DOHH2 (cell line): Measurements from ENCODE around the gene NYAP2.

ENCODE experiments used
- H3F3A ChIP-seq: fragments of 200-600 bp; sonication (generic), shearing (Covaris generic); 2 replicates; pipeline ENCODE4 v1.6.0; 2016; ENCODE audit warnings: antibody characterized with exemption, mild to moderate bottlenecking; ENCODE audit not compliant: control insufficient read depth, insufficient read depth
- H3K27ac ChIP-seq: fragments of 200-600 bp; sonication (generic); 2 replicates; pipeline ENCODE4 v1.5.1; 2014; ENCODE audit warnings: low read depth, mild to moderate bottlenecking, low read length, moderate library complexity
- H3K27me3 ChIP-seq: fragments of 200-600 bp; sonication (generic); 2 replicates; pipeline ENCODE4 v1.6.1; 2014; ENCODE audit warnings: mild to moderate bottlenecking, low read length, mixed read lengths; ENCODE audit not compliant: control insufficient read depth
- H3K36me3 ChIP-seq: fragments of 200-600 bp; sonication (generic); 2 replicates; pipeline ENCODE4 v1.6.1; 2014; ENCODE audit warnings: mild to moderate bottlenecking, low read length, moderate library complexity, mixed read lengths; ENCODE audit not compliant: control insufficient read depth
- H3K4me1 ChIP-seq: fragments of 200-600 bp; sonication (generic); 2 replicates; pipeline ENCODE4 v1.6.1; 2014; ENCODE audit warnings: mild to moderate bottlenecking, low read length, mixed read lengths; ENCODE audit not compliant: control insufficient read depth
- H3K4me2 ChIP-seq: fragments of 200-600 bp; sonication (generic); 2 replicates; pipeline ENCODE4 v1.6.0; 2014; ENCODE audit warnings: mild to moderate bottlenecking, low read length, moderate library complexity
- H3K4me3 ChIP-seq: fragments of 200-600 bp; sonication (generic); 2 replicates; pipeline ENCODE4 v1.5.1; 2014; ENCODE audit warnings: mild to moderate bottlenecking, low read length, mixed read lengths
- H3K79me2 ChIP-seq: fragments of 200-600 bp; sonication (generic); 2 replicates; pipeline ENCODE4 v1.6.1; 2014; ENCODE audit warnings: mild to moderate bottlenecking, low read length, mixed read lengths; ENCODE audit not compliant: control insufficient read depth
- H3K9me2 ChIP-seq: fragments of 200-600 bp; sonication (generic); replicated peaks from 2 replicates; pipeline ENCODE4 v1.6.1; 2014; ENCODE audit warnings: mild to moderate bottlenecking, low read length, mixed read lengths; ENCODE audit not compliant: control insufficient read depth
- H3K9me3 ChIP-seq: fragments of 200-600 bp; sonication (generic); 2 replicates; pipeline ENCODE4 v1.6.1; 2014; ENCODE audit warnings: antibody characterized with exemption, low read length, mixed read lengths; ENCODE audit not compliant: control insufficient read depth, insufficient read depth
- H4K20me1 ChIP-seq: fragments of 200-600 bp; sonication (generic); 2 replicates; pipeline ENCODE4 v1.6.0; 2014; ENCODE audit warnings: low read depth, mild to moderate bottlenecking, antibody characterized with exemption, low read length, moderate library complexity; ENCODE audit not compliant: control insufficient read depth, insufficient read depth
- CTCF ChIP-seq: fragments of 200-600 bp; sonication (generic); IDR thresholded peaks from one replicate; pipeline ENCODE4 v1.5.1; 2014; ENCODE audit warnings: antibody characterized with exemption, mild to moderate bottlenecking, low read depth, low read length; ENCODE audit not compliant: poor library complexity, severe bottlenecking
- EZH2phosphoT487 ChIP-seq: fragments of 200-600 bp; sonication (generic); IDR thresholded peaks from 2 replicates; pipeline ENCODE4 v1.6.1; 2017; ENCODE audit warnings: borderline replicate concordance, mild to moderate bottlenecking, antibody characterized with exemption, low read length, moderate library complexity, mixed read lengths

NYAP2 gene

GRCh38 chr2:225399504-225399903, at the start of gene NYAP2:
Gene NYAP2, plus strand, starts transcription at chr2:225399710. Its CDS starts 9,171 bp downstream, at chr2:225408881.
- no peaks in the 10 kb centered on the region for H3K4me1 ChIP-seq
- no peak within 1 kb of the TSS for H3K4me3 ChIP-seq
- H3K36me3 ChIP-seq, result no peaks in the 10 kb centered on the region
- TF ChIP-seq CTCF (no peak), EZH2phosphoT487 (no peak)
- no peaks in the 10 kb centered on the region for H3F3A ChIP-seq
- no peak within 1 kb of the TSS for H3K4me2 ChIP-seq
- no peaks in the 10 kb centered on the region for H4K20me1 ChIP-seq
- no peaks in the 10 kb centered on the region for H3K9me2 ChIP-seq
- no peaks in the 10 kb centered on the region for H3K9me3 ChIP-seq
- H3K27ac ChIP-seq, result no peak within 1 kb of the TSS
- no peaks in the 10 kb centered on the region for H3K27me3 ChIP-seq
- H3K79me2 ChIP-seq, result no peaks in the 10 kb centered on the region

GRCh38 chr2:225353579-225354085, 45.9 kb upstream of the NYAP2 start:
- no peak for TF ChIP-seq EZH2phosphoT487
- no peak for TF ChIP-seq CTCF
- Histone ChIP-seq H4K20me1 (no peaks in the 10 kb centered on the region), H3K27ac (no peak overlapping the region), H3K4me3 (no peak overlapping the region), H3K27me3 (0 out of 2 replicates have a peak, but pooled peaks cover 4% of the 10 kb centered on the region), H3K4me2 (no peak overlapping the region), H3K9me3 (no peaks in the 10 kb centered on the region), H3K9me2 (no peaks in the 10 kb centered on the region), H3K79me2 (no peaks in the 10 kb centered on the region), H3F3A (no peaks in the 10 kb centered on the region), H3K36me3 (no peaks in the 10 kb centered on the region), H3K4me1 (no peaks in the 10 kb centered on the region)

GRCh38 chr2:225354281-225354774, 45.2 kb upstream of the NYAP2 start:
- no peaks in the 10 kb centered on the region for H3K9me3 ChIP-seq
- no peak overlapping the region for H3K4me2 ChIP-seq
- TF ChIP-seq EZH2phosphoT487 (no peak), CTCF (no peak)
- no peaks in the 10 kb centered on the region for H3K4me1 ChIP-seq
- no peaks in the 10 kb centered on the region for H3F3A ChIP-seq
- H4K20me1 ChIP-seq, result no peaks in the 10 kb centered on the region
- H3K79me2 ChIP-seq, result no peaks in the 10 kb centered on the region
- no peak overlapping the region for H3K4me3 ChIP-seq
- no peaks in the 10 kb centered on the region for H3K9me2 ChIP-seq
- H3K36me3 ChIP-seq, result no peaks in the 10 kb centered on the region
- H3K27me3 ChIP-seq, result 0 out of 2 replicates have a peak, but pooled peaks cover 4% of the 10 kb centered on the region
- H3K27ac ChIP-seq, result no peak overlapping the region

- no peak overlapping the region for H3K4me3 ChIP-seq
- TF ChIP-seq EZH2phosphoT487, result no peak
- TF ChIP-seq CTCF, result no peak
- H3K36me3 ChIP-seq, result no peaks in the 10 kb centered on the region
- 0 out of 2 replicates have a peak, but pooled peaks cover 4% of the 10 kb centered on the region for H3K27me3 ChIP-seq
- no peaks in the 10 kb centered on the region for H3K9me3 ChIP-seq
- H3K4me1 ChIP-seq, result no peaks in the 10 kb centered on the region
- H3K27ac ChIP-seq, result no peak overlapping the region
- H3K9me2 ChIP-seq, result no peaks in the 10 kb centered on the region
- H4K20me1 ChIP-seq, result no peaks in the 10 kb centered on the region
- H3K4me2 ChIP-seq, result no peak overlapping the region
- no peaks in the 10 kb centered on the region for H3K79me2 ChIP-seq
- no peaks in the 10 kb centered on the region for H3F3A ChIP-seq
Observed at GRCh38 chr2:225355788-225356187, 43.7 kb upstream of the NYAP2 start.
